Measurements from ENCODE around the gene KLF17.

Gene KLF17

GRCh38 chr1:44103270-44104131, 15.1 kb upstream of the KLF17 start:
- peak; percentile 41; the same call in 1 of the 2 replicates for TF ChIP-seq RAD21 (IDR thresholded peaks at IDR 0.05; ENCODE audit: low read depth)
- TF ChIP-seq REST (IDR thresholded peaks at IDR 0.05; ENCODE audit: low read depth), result no peak

GRCh38 chr1:44105810-44106209, 12.8 kb upstream of the KLF17 start:
- TF ChIP-seq USF1 (IDR thresholded peaks at IDR 0.05), result no peak
- TF ChIP-seq EP300 (IDR thresholded peaks at IDR 0.05; ENCODE audit: borderline replicate concordance), result no peak
- TF ChIP-seq CREB1 (IDR thresholded peaks at IDR 0.05; ENCODE audit: low read depth), result no peak
- TF ChIP-seq NFIC (IDR thresholded peaks at IDR 0.05), result no peak
- TF ChIP-seq RAD21 (IDR thresholded peaks at IDR 0.05; ENCODE audit: low read depth), result no peak
- no peak for TF ChIP-seq TAF1 (IDR thresholded peaks at IDR 0.05; ENCODE audit: low read depth)
- no peak for TF ChIP-seq TCF12 (IDR thresholded peaks at IDR 0.05; ENCODE audit: low read depth)
- TF ChIP-seq FOXM1 (IDR thresholded peaks at IDR 0.05; ENCODE audit: borderline replicate concordance, low read depth), result no peak
- TF ChIP-seq REST (IDR thresholded peaks at IDR 0.05; ENCODE audit: low read depth), result no peak
- no peak for TF ChIP-seq TEAD4 (IDR thresholded peaks at IDR 0.05)
- TF ChIP-seq YY1 (IDR thresholded peaks at IDR 0.05; ENCODE audit: low read depth), result no peak
- no peak for TF ChIP-seq MAX (IDR thresholded peaks at IDR 0.05)
- TF ChIP-seq EGR1 (IDR thresholded peaks at IDR 0.05), result no peak
- TF ChIP-seq CEBPB (IDR thresholded peaks at IDR 0.05), result no peak

- TF ChIP-seq ZBTB7A (IDR thresholded peaks at IDR 0.05; ENCODE audit: low read depth), result no peak
- no peak for TF ChIP-seq TCF12 (IDR thresholded peaks at IDR 0.05; ENCODE audit: low read depth)
- TF ChIP-seq TEAD4 (IDR thresholded peaks at IDR 0.05), result no peak
- no peak for TF ChIP-seq EGR1 (IDR thresholded peaks at IDR 0.05)
- TF ChIP-seq USF1 (IDR thresholded peaks at IDR 0.05), result no peak
- TF ChIP-seq FOXM1 (IDR thresholded peaks at IDR 0.05; ENCODE audit: borderline replicate concordance, low read depth), result no peak
- no peak for TF ChIP-seq NFIC (IDR thresholded peaks at IDR 0.05)
- no peak for TF ChIP-seq RAD21 (IDR thresholded peaks at IDR 0.05; ENCODE audit: low read depth)
- no peak for TF ChIP-seq CEBPB (IDR thresholded peaks at IDR 0.05)
- TF ChIP-seq EP300 (IDR thresholded peaks at IDR 0.05; ENCODE audit: borderline replicate concordance), result no peak
- no peak for TF ChIP-seq CREB1 (IDR thresholded peaks at IDR 0.05; ENCODE audit: low read depth)
- no peak for TF ChIP-seq YY1 (IDR thresholded peaks at IDR 0.05; ENCODE audit: low read depth)
- no peak for TF ChIP-seq TAF1 (IDR thresholded peaks at IDR 0.05; ENCODE audit: low read depth)
- no peak for TF ChIP-seq REST (IDR thresholded peaks at IDR 0.05; ENCODE audit: low read depth)
- no peak for TF ChIP-seq MAX (IDR thresholded peaks at IDR 0.05)
These were observed 10.4 kb upstream of the KLF17 start for GRCh38 chr1:44108241-44108640.

GRCh38 chr1:44108971-44109370, 9.7 kb upstream of the KLF17 start:
- TF ChIP-seq CEBPB (IDR thresholded peaks at IDR 0.05), result no peak
- TF ChIP-seq TAF1 (IDR thresholded peaks at IDR 0.05; ENCODE audit: low read depth), result no peak
- no peak for TF ChIP-seq TEAD4 (IDR thresholded peaks at IDR 0.05)
- no peak for TF ChIP-seq NFIC (IDR thresholded peaks at IDR 0.05)
- no peak for TF ChIP-seq ZBTB7A (IDR thresholded peaks at IDR 0.05; ENCODE audit: low read depth)
- TF ChIP-seq RAD21 (IDR thresholded peaks at IDR 0.05; ENCODE audit: low read depth), result no peak
